ENCODE results near the gene CLK2.

Gene CLK2

GRCh38 chr1:155278689-155279160, 5.4 kb upstream of the CLK2 start:
- no peak for DNase-seq (ENCODE audit: low read depth)
- no peak for TF ChIP-seq CTCF (IDR thresholded peaks at IDR 0.05; ENCODE audit: control insufficient read depth, extremely low read depth, insufficient read depth)
- H3K4me3 ChIP-seq (ENCODE audit: low read depth, low read length), result no peak overlapping the region

GRCh38 chr1:155277902-155278688, 4.8 kb upstream of the CLK2 start:
- TF ChIP-seq CTCF (IDR thresholded peaks at IDR 0.05; ENCODE audit: control insufficient read depth, extremely low read depth, insufficient read depth), result peak; percentile 47
- no peak for DNase-seq (ENCODE audit: low read depth)
- H3K4me3 ChIP-seq (ENCODE audit: low read depth, low read length), result peak overlapping the region; percentile 56

GRCh38 chr1:155277070-155277901, 4.0 kb upstream of the CLK2 start, which contains the start of gene HCN3:
TSS of gene HCN3 (plus strand) at chr1:155277463. CDS start at chr1:155277591, 128 bp downstream.
- H3K4me3 ChIP-seq (ENCODE audit: low read depth, low read length), result peak within 1 kb of the TSS; percentile 56
- TF ChIP-seq CTCF (IDR thresholded peaks at IDR 0.05; ENCODE audit: control insufficient read depth, extremely low read depth, insufficient read depth), result peak; percentile 73
- DNase-seq (ENCODE audit: low read depth), result peak; percentile 77

GRCh38 chr1:155272466-155273342, 600 bp downstream of the CLK2 start:
- peak overlapping the region; percentile 64 for H3K4me3 ChIP-seq (ENCODE audit: low read depth, low read length)
- TF ChIP-seq CTCF (IDR thresholded peaks at IDR 0.05; ENCODE audit: control insufficient read depth, extremely low read depth, insufficient read depth), result no peak
- no peak for DNase-seq (ENCODE audit: low read depth)

GRCh38 chr1:155269381-155269780, 3.9 kb downstream of the CLK2 start:
- no peak for TF ChIP-seq CTCF (IDR thresholded peaks at IDR 0.05; ENCODE audit: control insufficient read depth, extremely low read depth, insufficient read depth)
- no peak overlapping the region for H3K4me3 ChIP-seq (ENCODE audit: low read depth, low read length)
- DNase-seq (ENCODE audit: low read depth), result no peak

- no peak overlapping the region for H3K4me3 ChIP-seq (ENCODE audit: low read depth, low read length)
Measured at GRCh38 chr1:155268630-155269029, 4.7 kb downstream of the CLK2 start.

More at GRCh38 chr1:155268630-155269029, 4.7 kb downstream of the CLK2 start:
- TF ChIP-seq CTCF (IDR thresholded peaks at IDR 0.05; ENCODE audit: control insufficient read depth, extremely low read depth, insufficient read depth), result no peak
- no peak for DNase-seq (ENCODE audit: low read depth)
